NCI-H2029 (cell line): Measurements from ENCODE around the gene JTB.
"Not testable (repeated sequence)": the region's sequence is repeated elsewhere in the genome, so short reads cannot be mapped to it uniquely, and the experiment has no call there.

Experiments
- DNase-seq: peaks from one replicate; lab custom pipeline; 2025; lab: John Stamatoyannopoulos, UW

Gene JTB

GRCh38 chr1:153977250-153978240, at the start of gene JTB:
Gene JTB (minus strand): TSS chr1:153977674. CDS start chr1:153977252, 422 bp downstream.
- DNase-seq, result peak; percentile 74

GRCh38 chr1:154019940-154020339, 42.5 kb upstream of the JTB start:
- DNase-seq, result no peak

- DNase-seq, result no peak
Observed at GRCh38 chr1:154019269-154019668, 41.8 kb upstream of the JTB start.

GRCh38 chr1:154014154-154014907, 36.9 kb upstream of the JTB start:
- DNase-seq, result no peak

GRCh38 chr1:154012543-154012942, 35.1 kb upstream of the JTB start:
- DNase-seq, result not testable (repeated sequence)

- no peak for DNase-seq
Observed at GRCh38 chr1:154012129-154012528, 34.7 kb upstream of the JTB start.

GRCh38 chr1:154006136-154006535, 28.7 kb upstream of the JTB start:
- no peak for DNase-seq

- no peak for DNase-seq
Observed at GRCh38 chr1:154000420-154000819, 22.9 kb upstream of the JTB start.

- DNase-seq, result not testable (repeated sequence)
Observed at GRCh38 chr1:153996882-153997281, 19.4 kb upstream of the JTB start.

- DNase-seq, result no peak
Observed at GRCh38 chr1:153995640-153996039, 18.2 kb upstream of the JTB start.

GRCh38 chr1:153995202-153995601, 17.7 kb upstream of the JTB start:
- DNase-seq, result no peak

GRCh38 chr1:153991806-153992205, 14.3 kb upstream of the JTB start:
- no peak for DNase-seq

GRCh38 chr1:153991151-153991630, 13.7 kb upstream of the JTB start:
- DNase-seq, result no peak

GRCh38 chr1:153990468-153991150, 13.1 kb upstream of the JTB start, which contains the start of gene RPS27:
Gene RPS27 (plus strand): TSS chr1:153990762. CDS start chr1:153990797, 35 bp downstream.
- DNase-seq, result peak; percentile 98

GRCh38 chr1:153987621-153988020, 10.1 kb upstream of the JTB start:
- DNase-seq, result peak; percentile 2

GRCh38 chr1:153985941-153986761, 8.7 kb upstream of the JTB start, which contains the start of gene RAB13:
Gene RAB13 (minus strand): TSS chr1:153986339. CDS start chr1:153986236, 103 bp downstream.
- DNase-seq, result peak; percentile 62

- DNase-seq, result no peak
Observed at GRCh38 chr1:153985341-153985912, 8.0 kb upstream of the JTB start.

- no peak for DNase-seq
Observed at GRCh38 chr1:153984123-153984894, 6.8 kb upstream of the JTB start.

- DNase-seq, result not testable (repeated sequence)
Observed at GRCh38 chr1:153981735-153982134, 4.3 kb upstream of the JTB start.

- DNase-seq, result not testable (repeated sequence)
Observed at GRCh38 chr1:153979091-153979490, 1.6 kb upstream of the JTB start.
